Right lobe of liver (tissue), 4 donors: ENCODE data around the gene RPTOR.

Source experiments
- CTCF ChIP-seq, 4 donors: fragments of 200-600 bp in 3 of 4; fragments of 450-650 bp in 1 of 4; IDR thresholded peaks; one replicate each; pipeline versions ENCODE4 v1.5.1 to v1.8.0; 2016 to 2022; ENCODE audit warnings: antibody characterized with exemption in 4 of 4, mild to moderate bottlenecking in 2 of 4
- POLR2A ChIP-seq: fragments of 450-650 bp; IDR thresholded peaks from one replicate; pipeline ENCODE4 v1.6.1; 2017; ENCODE audit warnings: antibody characterized with exemption, mild to moderate bottlenecking
- donor health status: DM: no; HTN: no; CAD: no.
- donor health status: DM: no; HTN: no; CAD: no.
- donor health status: DM: no; HTN: yes; CAD: no.

- no peak for TF ChIP-seq CTCF (IDR thresholded peaks at IDR 0.05)
- TF ChIP-seq POLR2A: no peak
These were observed 103.1 kb downstream of the RPTOR start for GRCh38 chr17:80647746-80648145.
